ENCODE results near the gene KCTD17.

Gene KCTD17

GRCh38 chr22:37020192-37020479 lies 31.4 kb upstream of the KCTD17 start:
- no peak for DNase-seq (ENCODE audit: low read depth)

DNA sequence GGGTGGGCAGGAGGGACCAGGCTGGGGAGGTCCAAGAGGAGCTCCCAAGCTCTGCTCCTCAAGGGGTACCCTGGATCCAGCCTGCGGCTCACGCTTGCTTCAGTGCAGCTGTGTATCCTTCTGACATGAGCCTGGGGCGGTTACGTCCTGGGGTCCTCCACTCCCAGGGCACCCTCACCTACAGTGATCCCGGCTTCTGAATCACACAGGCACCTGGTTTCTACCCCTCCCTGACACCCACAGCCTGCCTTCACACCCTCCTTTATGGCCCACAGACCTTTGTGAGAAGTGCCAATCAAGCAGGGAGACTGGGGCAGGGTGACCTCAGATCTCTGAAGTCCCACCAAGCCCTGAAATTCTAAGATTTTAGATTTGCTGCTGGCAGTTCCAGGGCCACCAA lies 30.5 kb upstream of the KCTD17 start:
- DNase-seq (ENCODE audit: low read depth) = no peak

DNA sequence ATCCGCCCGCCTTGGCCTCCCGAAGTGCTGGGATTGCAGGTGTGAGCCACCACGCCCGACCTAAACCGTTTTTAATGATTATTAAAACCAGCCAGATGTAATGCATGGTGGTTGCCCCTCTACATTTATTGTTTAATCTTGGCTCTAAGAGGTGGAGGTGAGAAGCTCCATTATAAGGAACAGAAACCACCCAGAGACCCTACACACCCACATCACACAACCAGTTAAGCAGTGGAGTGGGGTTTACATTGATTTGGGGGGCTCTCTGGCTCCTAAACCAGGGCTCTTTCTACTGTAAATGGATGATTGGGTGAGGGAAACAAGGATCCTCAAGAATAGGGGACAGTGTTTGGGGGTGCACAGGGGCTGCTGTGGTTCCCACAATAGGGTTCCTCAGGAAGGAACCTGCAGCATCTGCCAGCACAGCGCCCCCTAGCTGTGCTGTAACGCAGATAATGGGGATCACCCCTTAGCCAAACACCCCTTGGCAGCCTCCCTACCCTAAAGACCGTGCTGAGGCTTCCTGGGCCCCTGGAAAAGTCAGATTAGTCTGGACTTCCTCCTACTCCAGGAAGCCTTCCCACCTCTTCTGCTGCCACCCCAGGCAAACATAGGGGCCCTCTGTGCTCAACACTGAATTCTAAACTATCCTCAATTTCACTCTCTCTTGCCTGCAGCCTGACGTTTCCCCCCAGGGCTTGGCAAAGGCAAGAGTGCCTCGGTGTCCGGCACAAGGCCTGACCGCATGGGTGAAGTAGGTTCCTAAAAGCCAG lies 29.6 kb upstream of the KCTD17 start:
- peak; percentile 49 for DNase-seq (ENCODE audit: low read depth)

DNA sequence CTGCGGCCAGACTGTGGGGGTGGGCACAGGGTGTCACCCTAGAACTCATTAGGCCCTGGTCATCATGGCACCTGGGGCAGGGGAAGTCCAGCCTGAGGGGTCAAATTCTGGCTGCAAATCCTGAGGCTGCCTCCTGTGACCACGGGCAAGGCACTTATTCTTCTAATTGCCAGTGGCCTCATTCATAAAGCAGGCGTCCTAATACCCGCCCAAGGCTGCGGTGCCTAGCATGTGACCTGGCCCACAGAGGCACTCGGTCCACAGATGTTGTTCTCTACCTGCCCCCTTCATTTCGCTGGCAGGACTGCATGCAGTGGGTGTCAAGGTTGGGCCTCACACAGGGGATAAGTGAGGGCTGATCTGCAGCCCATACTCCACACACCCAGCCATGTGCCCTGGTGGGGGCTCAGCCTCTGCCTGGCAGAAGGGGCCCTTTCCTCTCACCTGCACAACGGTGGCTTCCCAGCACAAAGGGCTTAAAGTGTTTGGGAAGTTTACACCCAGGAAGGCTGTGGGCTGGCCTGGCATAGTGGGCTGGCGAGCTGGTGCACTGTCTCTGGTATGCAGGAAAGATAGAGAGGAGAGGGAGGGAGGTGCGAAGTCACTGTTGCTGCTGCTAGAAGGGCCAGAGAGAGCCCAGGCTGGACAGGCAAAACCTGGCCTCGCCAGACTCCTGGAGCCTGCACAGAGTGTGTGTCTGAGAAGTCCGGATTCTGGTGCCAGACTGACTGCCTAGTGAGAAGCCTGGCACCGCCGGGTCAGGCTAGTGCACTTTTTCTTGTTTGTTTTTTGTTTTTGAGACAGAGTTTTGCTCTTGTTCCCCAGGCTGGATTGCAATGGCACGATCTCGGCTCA lies 28.8 kb upstream of the KCTD17 start:
- no peak for DNase-seq (ENCODE audit: low read depth)

DNA sequence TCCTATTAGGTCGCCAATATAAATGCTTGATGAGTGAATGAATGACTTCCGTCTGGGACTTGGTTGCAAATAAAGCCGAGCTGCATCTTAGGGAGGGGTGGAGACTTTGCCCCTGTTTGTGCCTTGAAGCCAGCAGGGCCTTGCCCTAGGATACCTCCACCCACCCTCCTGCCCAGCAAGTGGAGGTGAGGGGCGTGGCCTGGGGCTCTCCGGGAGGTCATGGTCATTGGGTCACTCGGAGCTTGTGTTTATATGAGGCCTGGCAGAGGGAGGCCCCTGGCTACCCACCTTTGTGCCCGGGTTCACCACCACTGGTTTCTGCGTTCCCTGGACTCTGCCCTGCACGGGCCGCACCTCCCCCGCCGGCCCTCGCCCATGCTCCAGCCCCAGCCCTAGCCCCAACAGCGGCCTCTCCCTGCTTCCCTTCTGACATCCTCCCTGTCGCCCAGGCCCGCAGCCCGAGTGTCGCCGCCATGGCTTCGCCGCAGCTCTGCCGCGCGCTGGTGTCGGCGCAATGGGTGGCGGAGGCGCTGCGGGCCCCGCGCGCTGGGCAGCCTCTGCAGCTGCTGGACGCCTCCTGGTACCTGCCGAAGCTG lies 27.7 kb upstream of the KCTD17 start:
- DNase-seq (ENCODE audit: low read depth) = no peak

- DNase-seq (ENCODE audit: low read depth) = no peak
Observed at GRCh38 chr22:37024339-37025157, 27.0 kb upstream of the KCTD17 start.

DNA sequence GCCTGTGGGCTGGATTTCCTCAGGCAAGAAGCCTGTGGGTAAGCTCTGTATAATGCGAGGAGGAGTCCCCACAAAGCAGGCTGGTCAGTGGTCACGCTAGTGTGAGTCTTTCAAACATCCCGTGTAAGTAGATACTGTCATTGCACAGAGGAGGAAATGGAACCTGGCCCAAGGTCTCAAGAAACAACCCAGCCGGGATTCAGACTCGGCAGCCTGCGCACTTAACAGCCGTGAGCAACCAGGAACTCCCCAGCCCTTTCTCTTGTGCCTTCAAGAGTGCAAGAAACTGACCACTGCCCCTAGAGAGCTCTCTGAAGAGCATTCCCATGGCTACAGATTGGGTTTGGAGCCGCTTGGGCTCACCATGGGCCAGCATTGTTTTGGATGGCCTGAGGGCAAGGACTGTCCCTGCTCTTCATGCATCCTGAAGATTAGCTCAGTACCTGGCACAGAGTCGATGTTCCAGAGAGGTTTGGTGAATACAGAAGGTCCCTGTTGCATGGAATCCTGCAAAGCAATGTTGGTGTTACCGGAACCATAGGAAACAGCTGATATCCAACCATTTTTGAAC lies 26.0 kb upstream of the KCTD17 start:
- DNase-seq (ENCODE audit: low read depth) = no peak

DNA sequence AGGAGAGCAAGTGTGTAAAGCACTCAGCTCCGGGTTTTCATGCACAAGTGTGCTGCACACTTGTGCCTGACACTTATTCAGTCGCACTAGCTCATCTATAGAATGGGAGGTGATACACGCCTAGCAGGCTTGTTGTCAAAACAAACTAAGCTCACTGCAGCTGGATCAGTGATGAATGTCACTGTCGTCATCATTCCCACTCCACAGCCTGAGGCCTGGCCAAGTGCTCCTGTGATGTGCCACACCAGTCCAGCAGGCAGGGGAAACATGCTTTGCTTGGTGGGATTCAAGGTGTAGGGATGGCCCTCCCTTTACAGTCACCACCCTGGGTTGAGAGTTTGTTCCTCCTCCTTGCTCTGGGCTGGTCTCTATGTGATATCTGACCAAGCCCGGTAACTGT lies 25.2 kb upstream of the KCTD17 start:
- no peak for DNase-seq (ENCODE audit: low read depth)

DNA sequence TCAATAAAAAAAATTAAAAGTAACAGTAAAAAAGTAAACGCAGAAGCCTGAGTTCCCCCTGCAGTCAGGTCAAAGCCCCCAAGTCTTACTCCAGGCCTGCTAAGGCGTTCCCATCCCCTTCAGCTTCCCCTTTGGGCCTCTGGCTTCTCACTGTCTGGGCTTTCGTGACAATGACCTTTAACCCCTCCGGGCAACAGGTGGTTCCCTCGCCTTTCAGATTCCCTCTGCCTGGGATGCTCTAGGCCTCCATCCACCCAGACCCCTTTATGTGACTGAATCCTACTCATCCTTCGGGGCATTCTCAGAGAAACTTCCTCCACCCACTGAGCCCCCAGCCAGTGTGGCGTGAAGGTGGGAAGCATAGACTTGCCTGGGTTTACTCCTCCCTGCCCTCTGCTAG lies 24.0 kb upstream of the KCTD17 start:
- no peak for DNase-seq (ENCODE audit: low read depth)

GRCh38 chr22:37028692-37029674 lies 22.6 kb upstream of the KCTD17 start:
- no peak for DNase-seq (ENCODE audit: low read depth)

DNA sequence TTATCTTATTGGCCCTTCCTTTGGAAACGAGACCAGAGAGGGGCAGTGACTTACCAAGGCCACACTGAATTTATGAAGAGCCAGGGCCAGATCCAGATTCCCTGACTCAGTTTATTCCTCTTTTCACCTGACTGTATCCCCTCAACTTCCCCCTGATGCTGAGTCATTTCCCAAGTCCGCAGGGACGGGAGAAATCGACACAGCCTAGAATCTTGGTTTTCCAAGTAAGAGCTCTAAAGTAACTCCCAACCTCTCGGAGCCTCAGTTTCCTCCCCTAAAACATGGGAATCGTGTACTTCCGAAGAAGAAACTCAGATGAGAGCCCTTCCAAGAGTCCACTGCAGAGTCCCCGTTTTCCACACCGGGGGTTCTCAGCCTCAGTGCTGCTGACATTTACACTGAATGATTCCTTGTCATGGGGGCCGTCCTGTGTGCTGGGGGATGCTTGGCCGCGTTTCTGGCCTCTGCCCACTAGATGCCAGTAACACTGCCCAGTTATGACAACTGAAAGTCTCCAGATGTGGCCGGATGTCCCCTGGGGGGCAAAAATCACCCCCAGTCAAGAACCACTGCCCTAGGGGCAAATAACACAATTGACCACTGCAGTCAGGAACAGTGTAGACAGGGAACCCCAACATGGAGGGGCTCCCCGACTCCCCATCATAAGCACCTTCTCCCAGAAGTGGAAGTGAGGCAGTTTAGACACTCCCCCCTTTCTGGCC lies 20.8 kb upstream of the KCTD17 start:
- no peak for DNase-seq (ENCODE audit: low read depth)

GRCh38 chr22:37032134-37032534 lies 19.4 kb upstream of the KCTD17 start:
- no peak for DNase-seq (ENCODE audit: low read depth)

DNA sequence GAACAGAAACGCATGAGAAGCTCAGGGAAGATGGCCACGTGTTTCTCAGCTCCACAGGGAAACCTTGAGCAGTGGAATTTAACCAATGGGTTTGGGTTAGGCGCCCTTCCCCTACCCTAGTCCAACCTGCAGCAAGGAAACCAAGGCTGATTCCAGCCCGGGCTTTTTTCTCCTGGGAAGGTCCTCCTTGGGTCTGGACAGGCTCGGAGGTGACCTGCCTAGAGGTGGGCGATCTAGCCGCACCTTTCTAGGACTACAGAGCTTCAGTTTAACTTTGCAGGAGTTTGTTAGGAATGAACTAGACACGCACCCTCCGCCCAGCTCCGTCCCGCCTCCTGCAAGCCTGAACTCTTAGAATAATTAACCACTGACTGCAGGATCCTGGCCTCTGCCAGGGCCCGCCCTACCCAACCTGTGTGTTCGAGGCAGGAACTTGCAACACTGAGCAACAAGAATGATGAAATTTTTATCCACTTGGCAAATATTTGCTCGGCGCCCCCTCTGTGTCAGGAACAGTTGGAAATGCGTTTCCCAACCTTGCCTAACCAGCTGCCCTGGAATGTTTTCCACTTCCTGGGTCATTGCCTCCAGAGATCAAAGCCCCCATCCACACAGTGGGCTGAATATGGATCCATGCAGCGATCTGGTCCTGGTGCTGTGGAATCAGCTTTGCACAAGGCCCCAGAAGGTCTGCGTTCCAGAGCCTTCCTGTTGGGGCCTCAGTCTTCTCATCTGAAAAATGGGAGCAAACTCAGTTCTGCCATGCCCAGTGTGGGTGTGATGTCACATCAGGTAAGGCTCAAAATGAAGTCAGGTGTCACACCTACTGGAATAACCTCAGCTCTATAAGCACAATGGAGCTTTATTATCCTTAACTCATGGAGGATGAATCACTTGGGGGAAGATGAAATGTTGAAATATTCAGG lies 18.7 kb upstream of the KCTD17 start:
- DNase-seq (ENCODE audit: low read depth) = no peak

GRCh38 chr22:37033605-37034430 lies 17.7 kb upstream of the KCTD17 start:
- no peak for DNase-seq (ENCODE audit: low read depth)

DNA sequence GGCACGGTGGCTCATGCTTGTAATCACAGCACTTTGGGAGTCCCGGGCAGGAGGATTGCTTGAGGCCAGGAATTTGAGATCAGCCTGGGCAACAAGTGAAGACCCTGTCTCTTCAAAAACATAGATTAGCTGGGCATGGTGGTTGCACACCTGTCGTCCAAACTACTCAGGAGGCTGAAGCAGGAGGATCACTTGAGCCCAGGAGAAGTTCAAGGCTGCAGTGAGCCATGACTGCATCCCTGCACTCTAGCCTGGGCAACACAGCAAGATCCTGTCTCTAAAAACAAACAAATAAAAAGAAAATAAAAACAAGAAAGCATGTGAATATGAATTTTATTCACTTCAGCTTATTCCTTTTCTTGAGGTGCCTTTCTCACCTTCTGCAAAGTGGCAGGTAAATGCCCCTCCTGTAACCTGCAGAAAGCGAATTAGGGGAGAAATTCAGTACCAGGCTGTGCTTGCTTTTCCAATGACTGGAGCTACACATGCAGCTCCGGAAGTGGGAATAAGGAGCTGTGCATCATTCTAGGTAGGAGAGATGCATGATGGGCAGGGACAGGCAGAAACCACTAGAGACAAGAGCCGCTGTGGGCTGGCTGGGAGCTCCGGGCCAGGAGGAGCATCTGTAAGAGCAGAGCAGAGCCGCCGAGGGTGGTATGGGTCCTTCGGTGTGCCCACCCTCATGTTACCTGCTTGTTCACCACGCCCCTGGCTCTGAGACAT lies 14.7 kb upstream of the KCTD17 start:
- no peak for DNase-seq (ENCODE audit: low read depth)

DNA sequence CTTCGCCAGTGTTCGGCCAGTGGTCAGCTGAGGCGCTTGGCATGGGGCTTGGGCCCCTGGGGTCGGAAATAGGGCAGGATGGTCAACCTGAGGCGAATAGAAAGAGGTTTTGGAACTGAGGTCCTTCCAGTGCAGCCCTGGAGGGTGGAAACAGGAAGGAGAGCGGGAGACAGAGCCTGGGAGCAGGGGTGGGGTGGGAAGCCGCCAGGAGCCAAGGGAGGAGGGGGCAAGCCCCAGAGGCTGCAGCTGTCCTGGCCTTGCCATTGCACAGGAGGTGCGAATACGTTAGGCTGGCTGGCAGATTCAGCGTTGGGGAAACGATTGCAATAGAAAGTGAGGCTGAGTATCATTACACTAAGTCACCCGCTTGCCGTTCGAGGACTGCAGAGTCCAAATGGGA lies 13.9 kb upstream of the KCTD17 start:
- no peak for DNase-seq (ENCODE audit: low read depth)

GRCh38 chr22:37039466-37039865 lies 12.1 kb upstream of the KCTD17 start:
- DNase-seq (ENCODE audit: low read depth) = no peak

Data from activated T-cell treated with anti-CD3 and anti-CD28 coated beads for 24 hours (primary cell).